Erythroblast (primary cell): Measurements from ENCODE around the gene TAF6L.

Experiments
- GATA1 ChIP-seq: IDR thresholded peaks from 2 replicates; pipeline ENCODE4 v1.6.1; 2011; ENCODE audit warnings: low read depth, mild to moderate bottlenecking, control low read depth, low read length, moderate library complexity
- POLR2A ChIP-seq: IDR thresholded peaks from 2 replicates; pipeline ENCODE4 v1.6.1; 2011; ENCODE audit warnings: mild to moderate bottlenecking, low read length

GRCh38 chr11:62799486-62799885 is 28.3 kb downstream of the TAF6L start:
- TF ChIP-seq POLR2A: no peak
- TF ChIP-seq GATA1: no peak
